Kidney (tissue), 14 donors: Measurements from ENCODE around the gene COL15A1. TPM values are rescaled to one million over a fixed set of nuclear protein-coding genes. Genes with fewer than 3 reads are reported as not detected.

Experiments
- DNase-seq, 5 donors: peaks; one replicate each; pipeline ENCODE4 v3.0.0-alpha.2; 2013 to 2020
- FAIRE-seq: peaks from 2 replicates; lab custom pipeline; 2012; peaks lifted over from hg19 to GRCh38; lab: Jason Lieb, UNC
- H3K27ac ChIP-seq, 2 donors: one replicate each; pipeline ENCODE4 v1.7.0; 2013; ENCODE audit warnings: low read depth in 2 of 2, low read length in 2 of 2, inconsistent platforms in 1 of 2
- H3K27me3 ChIP-seq: one replicate; pipeline ENCODE4 v1.7.1; 2013; ENCODE audit warnings: low read length, inconsistent platforms; ENCODE audit not compliant: control insufficient read depth, insufficient read depth
- H3K36me3 ChIP-seq, 3 donors: one replicate each; pipeline versions ENCODE4 v1.7.0 to v1.7.1; 2013; ENCODE audit warnings: low read length in 3 of 3, control low read depth in 1 of 3, inconsistent platforms in 1 of 3; ENCODE audit not compliant: insufficient read depth in 3 of 3, control insufficient read depth in 2 of 3
- H3K4me1 ChIP-seq, 3 donors: one replicate each; pipeline versions ENCODE4 v1.7.0 to v1.7.1; 2013; ENCODE audit warnings: low read length in 3 of 3, inconsistent platforms in 1 of 3, low read depth in 1 of 3; ENCODE audit not compliant: control insufficient read depth in 2 of 3, insufficient read depth in 2 of 3
- H3K4me3 ChIP-seq, 3 donors: one replicate each; pipeline versions ENCODE4 v1.7.0 to v1.8.1; 2013; ENCODE audit warnings: low read length in 3 of 3, control low read depth in 1 of 3, inconsistent platforms in 1 of 3
- H3K9ac ChIP-seq, 3 donors: one replicate each; pipeline versions ENCODE4 v1.7.0 to v1.7.1; 2013; ENCODE audit warnings: low read length in 3 of 3, control low read depth in 1 of 3, inconsistent platforms in 1 of 3
- H3K9me3 ChIP-seq, 3 donors: one replicate each; pipeline versions ENCODE4 v1.7.0 to v1.7.1; 2013; ENCODE audit warnings: low read length in 3 of 3, control low read depth in 1 of 3, inconsistent platforms in 1 of 3; ENCODE audit not compliant: control insufficient read depth in 2 of 3, insufficient read depth in 1 of 3
- intact Hi-C: fragments of 100-400 bp; cut with DNase I; formaldehyde crosslinking; loops from one replicate; pipeline ENCODE4 v1.11.1; 2022
- polyA plus RNA-seq: library from polyadenylated mRNA; stranded (reverse); fragments of 350-450 nt; fragmentation: Illumina TruSeq; extraction: RNeasy Lipid Tissue Mini Kit (QIAGEN cat#74804); gene quantifications from one replicate; pipeline ENCODE4 v1.2.3, GENCODE V29; 2014; ENCODE audit warnings: low read depth, low replicate concordance; ENCODE audit not compliant: insufficient read depth
- total RNA-seq: library from RNA; stranded (reverse); fragmentation: NEBNext Ultra II Directional; extraction: Animal tissue kit (Norgen Biotek cat#: 25700); gene quantifications from one replicate; pipeline ENCODE4 v1.2.1, GENCODE V29; 2021
- TF ChIP-seq, protein P1 (sequence below): IDR thresholded peaks from 3 replicates; pipeline ENCODE4 v1.5.1; 2012; ENCODE audit warnings: mild to moderate bottlenecking, moderate library complexity, borderline replicate concordance; ENCODE audit not compliant: insufficient read depth; ENCODE audit errors: extremely low read depth
- donor health status: control.
- donor health status: control.
- donor health status: control.
- donor health status: control.
- donor health status: control.
- donor health status: DM: yes; HTN: yes; CAD: no.
- donor health status: Normal renal cell carcinoma (clear cell type).

COL15A1 gene
- total and polyA plus RNA-seq, 2 donors from 2014 or later = 4.7 to 42.0 TPM

DNA sequence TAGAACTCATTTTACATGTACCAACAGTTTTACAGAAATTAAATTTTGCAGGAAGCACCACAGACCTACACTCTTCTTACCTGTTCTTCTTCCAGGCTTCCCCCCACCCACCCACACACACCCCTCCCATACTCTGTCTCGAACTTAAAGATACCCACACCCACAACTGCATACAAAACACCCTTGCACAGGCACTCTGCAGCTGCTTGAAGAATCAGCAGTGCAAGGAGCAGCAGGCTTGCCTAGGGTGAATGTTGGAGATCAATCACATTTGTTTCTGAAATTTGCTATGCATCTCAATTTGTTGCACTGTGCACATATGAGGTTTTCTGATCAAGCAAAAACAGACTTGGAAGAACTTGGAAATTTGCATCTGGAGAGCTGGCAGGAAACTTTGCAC is 83.7 kb downstream of the COL15A1 start:
- no peaks in the 10 kb centered on the region for H3K36me3 ChIP-seq
- no peaks in the 10 kb centered on the region for H3K4me1 ChIP-seq
- H3K27me3 ChIP-seq = no peaks in the 10 kb centered on the region
- TF ChIP-seq, protein P1, sequence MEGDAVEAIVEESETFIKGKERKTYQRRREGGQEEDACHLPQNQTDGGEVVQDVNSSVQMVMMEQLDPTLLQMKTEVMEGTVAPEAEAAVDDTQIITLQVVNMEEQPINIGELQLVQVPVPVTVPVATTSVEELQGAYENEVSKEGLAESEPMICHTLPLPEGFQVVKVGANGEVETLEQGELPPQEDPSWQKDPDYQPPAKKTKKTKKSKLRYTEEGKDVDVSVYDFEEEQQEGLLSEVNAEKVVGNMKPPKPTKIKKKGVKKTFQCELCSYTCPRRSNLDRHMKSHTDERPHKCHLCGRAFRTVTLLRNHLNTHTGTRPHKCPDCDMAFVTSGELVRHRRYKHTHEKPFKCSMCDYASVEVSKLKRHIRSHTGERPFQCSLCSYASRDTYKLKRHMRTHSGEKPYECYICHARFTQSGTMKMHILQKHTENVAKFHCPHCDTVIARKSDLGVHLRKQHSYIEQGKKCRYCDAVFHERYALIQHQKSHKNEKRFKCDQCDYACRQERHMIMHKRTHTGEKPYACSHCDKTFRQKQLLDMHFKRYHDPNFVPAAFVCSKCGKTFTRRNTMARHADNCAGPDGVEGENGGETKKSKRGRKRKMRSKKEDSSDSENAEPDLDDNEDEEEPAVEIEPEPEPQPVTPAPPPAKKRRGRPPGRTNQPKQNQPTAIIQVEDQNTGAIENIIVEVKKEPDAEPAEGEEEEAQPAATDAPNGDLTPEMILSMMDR = no peak
- intact Hi-C loops = no loop called here
- H3K4me3 ChIP-seq = no peak overlapping the region
- H3K9ac ChIP-seq = no peak overlapping the region
- H3K9me3 ChIP-seq = no peaks in the 10 kb centered on the region
- H3K27ac ChIP-seq = no peak overlapping the region
- FAIRE-seq = no peak
- DNase-seq = no peak

- no peak overlapping the region for H3K9ac ChIP-seq
These were observed 85.5 kb downstream of the COL15A1 start for GRCh38 chr9:99029083-99029645.

DNA sequence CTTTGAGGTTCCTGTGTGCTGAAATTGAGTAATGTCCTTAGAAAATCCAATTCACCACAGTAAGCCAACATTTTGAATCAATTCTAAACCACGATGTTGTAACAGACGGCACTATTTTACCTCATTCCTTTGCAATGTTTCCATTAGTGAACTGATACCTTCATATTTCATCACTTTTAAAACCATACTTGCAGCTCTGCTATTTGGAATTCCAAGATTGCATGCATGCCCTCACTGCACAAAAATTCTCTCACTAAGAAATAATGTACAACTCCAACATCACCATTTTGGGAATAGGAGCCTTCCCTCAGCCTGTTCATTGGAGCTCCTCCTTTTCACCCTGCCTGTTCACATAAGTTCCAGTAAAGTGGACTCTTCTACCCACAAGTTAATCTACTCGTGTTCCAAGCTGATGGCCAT is 86.4 kb downstream of the COL15A1 start:
- FAIRE-seq = no peak
- TF ChIP-seq, protein P1 = no peak
- Histone ChIP-seq H3K9me3 (no peaks in the 10 kb centered on the region), H3K27ac (no peak overlapping the region), H3K9ac (no peak overlapping the region), H3K4me1 (no peaks in the 10 kb centered on the region), H3K36me3 (no peaks in the 10 kb centered on the region), H3K27me3 (no peaks in the 10 kb centered on the region), H3K4me3 (no peak overlapping the region)
- intact Hi-C loops = no loop called here
- no peak for DNase-seq

More at GRCh38 chr9:99029083-99029645, 85.5 kb downstream of the COL15A1 start:
- Histone ChIP-seq H3K9me3 (no peaks in the 10 kb centered on the region), H3K4me1 (no peaks in the 10 kb centered on the region), H3K27ac (no peak overlapping the region), H3K27me3 (no peaks in the 10 kb centered on the region), H3K36me3 (no peaks in the 10 kb centered on the region), H3K4me3 (no peak overlapping the region)
- intact Hi-C loops = no loop called here
- DNase-seq (no peak), FAIRE-seq (no peak)
- TF ChIP-seq, protein P1 = no peak
